ENCODE measurements around the gene ZBTB49. TPM values are rescaled to one million over a fixed set of nuclear protein-coding genes. Genes with fewer than 3 reads are reported as not detected.

Gene ZBTB49
- total and polyA plus RNA-seq, 11 donors = 1.1 to 6.7 (median 3.3) TPM

GRCh38 chr4:4350909-4351308, 60.9 kb downstream of the ZBTB49 start:
- no peaks in the 10 kb centered on the region for H3K36me3 ChIP-seq
- DNase-seq (no peak), ATAC-seq (no peak)
- no peak for TF ChIP-seq POLR2A (IDR thresholded peaks at IDR 0.05)
- TF ChIP-seq CTCF (IDR thresholded peaks at IDR 0.05) = no peak
- H3K9me3 ChIP-seq = no peaks in the 10 kb centered on the region
- H3K27ac ChIP-seq = no peak overlapping the region
- 71 to 78% (median 76%) methylated on average over 4 of the region's 4 CpGs for WGBS, 4 donors
- no peak overlapping the region for H3K4me3 ChIP-seq
- no peaks in the 10 kb centered on the region for H3K4me1 ChIP-seq
- intact Hi-C loops (cut with DNase I) = no loop called here
- peaks cover 0 to 6% (median 0%) of the 10 kb centered on the region in 9 donors for H3K27me3 ChIP-seq

GRCh38 chr4:4355302-4355701, 65.3 kb downstream of the ZBTB49 start:
- no peaks in the 10 kb centered on the region for H3K36me3 ChIP-seq
- no peak overlapping the region for H3K27ac ChIP-seq
- no peaks in the 10 kb centered on the region for H3K9me3 ChIP-seq
- H3K4me3 ChIP-seq = no peak overlapping the region
- ATAC-seq (no peak), DNase-seq (no peak)
- intact Hi-C loops (cut with DNase I) = no loop called here
- no peaks in the 10 kb centered on the region for H3K4me1 ChIP-seq
- WGBS, 4 donors = 18 to 42% (median 34%) methylated on average over 1 of the region's 1 CpG
- peaks cover 0 to 21% (median 5%) of the 10 kb centered on the region in 9 donors for H3K27me3 ChIP-seq
- TF ChIP-seq CTCF (IDR thresholded peaks at IDR 0.05) (no peak), POLR2A (IDR thresholded peaks at IDR 0.05) (no peak)

GRCh38 chr4:4356106-4357041, 66.3 kb downstream of the ZBTB49 start:
- intact Hi-C loops (cut with DNase I) = no loop called here
- TF ChIP-seq POLR2A (IDR thresholded peaks at IDR 0.05) = no peak
- TF ChIP-seq CTCF (IDR thresholded peaks at IDR 0.05) = no peak
- H3K36me3 ChIP-seq = no peaks in the 10 kb centered on the region
- H3K4me3 ChIP-seq = no peak overlapping the region
- no peaks in the 10 kb centered on the region for H3K4me1 ChIP-seq
- 47 to 57% (median 52%) methylated on average over 24 to 26 of the region's 26 CpGs for WGBS, 4 donors
- no peaks in the 10 kb centered on the region for H3K9me3 ChIP-seq
- H3K27ac ChIP-seq = no peak overlapping the region
- DNase-seq (no peak), ATAC-seq (peak in 3 of 4 donors; percentile 14 to 48 (median 24))
- peaks cover 0 to 28% (median 5%) of the 10 kb centered on the region in 9 donors for H3K27me3 ChIP-seq

GRCh38 chr4:4358093-4358854, 68.2 kb downstream of the ZBTB49 start:
- ATAC-seq (no peak), DNase-seq (no peak)
- peaks cover 0 to 32% (median 5%) of the 10 kb centered on the region in 9 donors for H3K27me3 ChIP-seq
- WGBS, 4 donors = 74 to 75% (median 75%) methylated on average over 13 of the region's 13 CpGs
- intact Hi-C loops (cut with DNase I) = no loop called here
- H3K27ac ChIP-seq = no peak overlapping the region
- no peak overlapping the region for H3K4me3 ChIP-seq
- no peak for TF ChIP-seq POLR2A (IDR thresholded peaks at IDR 0.05)
- TF ChIP-seq CTCF (IDR thresholded peaks at IDR 0.05) = no peak
- no peaks in the 10 kb centered on the region for H3K4me1 ChIP-seq
- H3K9me3 ChIP-seq = no peaks in the 10 kb centered on the region
- H3K36me3 ChIP-seq = no peaks in the 10 kb centered on the region
